ENCODE results near the gene MYBPC1. TPM values are rescaled to one million over a fixed set of nuclear protein-coding genes. Genes with fewer than 3 reads are reported as not detected.

MYBPC1 gene
- total RNA-seq, 1 experiment from 2014 or later = not detected

GRCh38 chr12:101616027-101616494 is 21.3 kb downstream of the MYBPC1 start:
- Histone ChIP-seq H2AFZ (ENCODE audit: low read length) (no peak overlapping the region), H3K4me1 (ENCODE audit: insufficient read depth, low read length) (no peaks in the 10 kb centered on the region; the same call in 1 of the 2 replicates), H3K79me2 (ENCODE audit: insufficient read depth, low read length) (no peaks in the 10 kb centered on the region), H4K8ac (replicated peaks; ENCODE audit: insufficient read length, low read depth, low read length) (no peak overlapping the region), H2BK12ac (ENCODE audit: insufficient read length, low read depth, low read length) (no peak overlapping the region), H3K4me2 (ENCODE audit: insufficient read depth, insufficient read length, low read length) (no peak overlapping the region), H2BK20ac (ENCODE audit: low read depth, low read length, poor library complexity, severe bottlenecking) (no peak overlapping the region), H4K5ac (ENCODE audit: insufficient read length, low read depth, low read length) (no peak overlapping the region), H3T11ph (ENCODE audit: low read length) (no peak overlapping the region), H3K56ac (ENCODE audit: insufficient read length, low read depth, low read length) (no peak overlapping the region), H3K27me3 (ENCODE audit: insufficient read depth, low read length) (no peaks in the 10 kb centered on the region), H3K79me1 (ENCODE audit: insufficient read depth, low read depth, low read length, poor library complexity, severe bottlenecking) (no peaks in the 10 kb centered on the region), H3K14ac (ENCODE audit: insufficient read depth, low read length) (no peak overlapping the region), H2BK120ac (ENCODE audit: low read depth, low read length, poor library complexity, severe bottlenecking) (no peak overlapping the region), H3K23ac (ENCODE audit: insufficient read length, low read depth, low read length) (no peak overlapping the region), H2AK5ac (ENCODE audit: insufficient read length, low read length) (no peak overlapping the region), H3K18ac (ENCODE audit: insufficient read length, low read depth, low read length) (no peak overlapping the region), H3K9ac (ENCODE audit: extremely low read depth, insufficient read length, low read length) (no peak overlapping the region), H2BK15ac (ENCODE audit: low read depth, low read length) (no peak overlapping the region), H2BK5ac (ENCODE audit: insufficient read length, low read length) (no peak overlapping the region), H3K23me2 (ENCODE audit: insufficient read length, low read depth, low read length, poor library complexity, severe bottlenecking) (no peaks in the 10 kb centered on the region), H4K91ac (ENCODE audit: insufficient read length, low read depth, low read length) (no peak overlapping the region), H4K20me1 (ENCODE audit: control insufficient read depth, insufficient read depth, insufficient read length) (no peaks in the 10 kb centered on the region), H3K27ac (ENCODE audit: insufficient read length, low read depth, low read length) (no peak overlapping the region), H3K9me3 (ENCODE audit: control insufficient read depth, low read depth, low read length) (no peaks in the 10 kb centered on the region), H3K4ac (ENCODE audit: low read depth, low read length) (no peak overlapping the region)
- no peaks in the 10 kb centered on the region for H3K36me3 Mint-ChIP-seq (ENCODE audit: insufficient read depth in 1 of 3, low read depth in 3 of 3)
- H3K9me3 Mint-ChIP-seq = no peaks in the 10 kb centered on the region
- TF ChIP-seq CTCF (conservative IDR thresholded peaks at IDR 0.05) = no peak
- H3K4me3 Mint-ChIP-seq = no peak overlapping the region
- no CpG with 5 or more reads among the region's 4 CpGs for WGBS (ENCODE audit: extremely low coverage, insufficient read length, low lambda C conversion rate)
- H3K27me3 Mint-ChIP-seq (ENCODE audit: low read depth) = no peaks in the 10 kb centered on the region
- DNase-seq = no peak
- no peaks in the 10 kb centered on the region for H3K4me1 Mint-ChIP-seq
- no peak overlapping the region for H3K27ac Mint-ChIP-seq
